Effector CD4-positive, alpha-beta T cell (primary cell): ENCODE measurements around the gene CDC42SE2.
"Not testable (repeated sequence)": the region's sequence is repeated elsewhere in the genome, so short reads cannot be mapped to it uniquely, and the experiment has no call there.

Source experiments
- DNase-seq: peaks from one replicate; pipeline ENCODE4 v3.0.0-alpha.2; 2020

Gene CDC42SE2

GRCh38 chr5:131369558-131369957 lies 105.7 kb downstream of the CDC42SE2 start:
- DNase-seq: no peak

DNA sequence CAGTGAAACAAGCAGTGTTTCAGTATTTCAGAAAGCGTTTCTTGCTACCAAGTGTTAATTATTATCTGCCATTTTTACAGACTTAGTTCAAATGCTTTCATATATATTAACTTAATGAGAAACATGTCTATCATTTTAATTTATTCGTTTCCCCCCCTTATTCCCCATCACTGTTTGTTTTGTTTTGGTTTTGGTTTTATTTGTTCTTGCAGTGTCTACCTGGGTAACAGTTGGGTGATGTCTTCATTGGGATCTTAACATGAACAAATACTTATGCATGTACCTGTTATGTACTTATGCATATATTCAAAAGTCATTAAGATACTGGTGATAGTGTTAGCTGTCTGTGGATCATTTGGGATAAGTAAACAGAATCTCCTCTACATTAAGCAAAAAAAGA lies 108.0 kb downstream of the CDC42SE2 start:
- no peak for DNase-seq

DNA sequence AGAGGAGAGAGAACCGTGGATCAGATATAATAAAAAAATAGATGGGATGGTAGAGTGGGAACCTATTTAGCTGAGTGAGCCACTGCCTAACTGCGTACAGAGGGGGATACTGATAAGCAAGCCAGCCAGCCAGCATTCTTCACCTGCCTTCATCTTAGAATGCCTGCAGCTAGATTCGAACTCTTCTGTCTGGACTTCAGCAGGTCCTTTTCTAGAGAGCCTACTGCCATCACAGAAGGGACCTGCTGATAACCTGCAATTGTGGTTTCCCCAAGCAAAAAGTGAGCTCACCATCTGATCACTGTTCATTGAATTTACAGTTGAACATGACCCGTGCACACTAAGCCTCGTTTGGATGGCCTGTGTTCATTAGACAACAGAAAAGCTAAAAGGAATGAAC lies 109.4 kb downstream of the CDC42SE2 start:
- no peak for DNase-seq

- DNase-seq: no peak
Observed at GRCh38 chr5:131375351-131375750, 111.5 kb downstream of the CDC42SE2 start.

DNA sequence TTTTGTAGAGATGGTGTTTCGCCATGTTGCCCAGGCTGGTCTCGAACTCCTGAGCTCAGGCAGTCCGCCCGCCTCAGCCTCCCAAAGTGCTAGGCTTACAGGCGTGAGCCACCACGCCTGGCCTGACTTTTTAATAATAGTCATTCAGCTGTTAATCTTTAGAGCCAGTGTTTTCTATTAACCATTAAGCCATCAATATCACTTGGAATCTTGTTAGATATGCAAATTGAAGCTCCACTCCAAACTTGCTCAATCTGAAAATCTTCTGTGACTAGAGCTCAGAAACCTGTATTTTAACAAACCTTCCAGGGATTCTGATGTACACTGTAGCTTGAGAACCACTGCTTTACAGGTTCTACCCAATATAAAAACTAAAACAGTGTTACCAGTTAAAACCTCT lies 113.5 kb downstream of the CDC42SE2 start:
- no peak for DNase-seq

GRCh38 chr5:131377785-131378325 lies 114.0 kb downstream of the CDC42SE2 start:
- no peak for DNase-seq

- no peak for DNase-seq
Observed at GRCh38 chr5:131378721-131379541, 115.1 kb downstream of the CDC42SE2 start.

GRCh38 chr5:131379723-131380122 lies 115.9 kb downstream of the CDC42SE2 start:
- DNase-seq: peak; percentile 64

DNA sequence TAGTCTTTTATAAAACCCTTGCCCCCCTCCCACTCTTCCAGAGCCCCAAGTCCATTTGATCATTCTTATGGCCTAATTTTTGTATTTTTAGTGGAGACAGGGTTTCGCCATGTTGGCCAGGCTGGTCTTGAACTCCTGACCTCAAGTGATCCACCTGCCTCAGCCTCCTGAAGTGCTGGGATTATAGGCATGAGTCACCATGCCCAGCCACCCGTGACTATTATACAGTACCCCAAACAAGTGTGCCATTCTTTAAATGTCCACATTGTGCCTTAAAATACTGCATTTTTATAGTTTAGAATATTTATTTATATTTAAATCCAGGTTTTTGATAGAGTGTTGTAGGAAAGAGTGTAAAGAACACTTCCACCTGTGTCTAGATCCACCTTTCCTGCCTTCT lies 116.4 kb downstream of the CDC42SE2 start:
- not testable (repeated sequence) for DNase-seq

DNA sequence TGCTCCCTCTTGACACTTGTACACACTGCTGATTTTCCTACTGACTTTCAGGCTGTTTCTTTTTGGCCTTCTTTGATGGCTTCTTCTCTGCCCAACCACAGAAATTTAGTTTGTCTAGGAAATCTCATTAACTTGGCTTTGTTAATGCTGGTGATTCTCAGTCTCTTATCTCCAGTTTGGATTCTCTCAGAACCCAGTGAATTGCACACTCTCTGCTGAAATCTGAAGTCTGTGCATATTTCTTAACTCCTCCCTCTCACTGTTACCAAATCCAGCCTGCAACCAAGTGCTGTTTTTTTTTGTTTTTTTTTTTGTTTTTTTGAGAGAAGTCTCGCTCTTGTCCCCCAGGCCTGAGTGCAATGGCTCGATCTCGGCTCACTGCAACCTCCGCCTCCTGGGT lies 117.2 kb downstream of the CDC42SE2 start:
- no peak for DNase-seq

GRCh38 chr5:131381777-131382176 lies 117.9 kb downstream of the CDC42SE2 start:
- no peak for DNase-seq

DNA sequence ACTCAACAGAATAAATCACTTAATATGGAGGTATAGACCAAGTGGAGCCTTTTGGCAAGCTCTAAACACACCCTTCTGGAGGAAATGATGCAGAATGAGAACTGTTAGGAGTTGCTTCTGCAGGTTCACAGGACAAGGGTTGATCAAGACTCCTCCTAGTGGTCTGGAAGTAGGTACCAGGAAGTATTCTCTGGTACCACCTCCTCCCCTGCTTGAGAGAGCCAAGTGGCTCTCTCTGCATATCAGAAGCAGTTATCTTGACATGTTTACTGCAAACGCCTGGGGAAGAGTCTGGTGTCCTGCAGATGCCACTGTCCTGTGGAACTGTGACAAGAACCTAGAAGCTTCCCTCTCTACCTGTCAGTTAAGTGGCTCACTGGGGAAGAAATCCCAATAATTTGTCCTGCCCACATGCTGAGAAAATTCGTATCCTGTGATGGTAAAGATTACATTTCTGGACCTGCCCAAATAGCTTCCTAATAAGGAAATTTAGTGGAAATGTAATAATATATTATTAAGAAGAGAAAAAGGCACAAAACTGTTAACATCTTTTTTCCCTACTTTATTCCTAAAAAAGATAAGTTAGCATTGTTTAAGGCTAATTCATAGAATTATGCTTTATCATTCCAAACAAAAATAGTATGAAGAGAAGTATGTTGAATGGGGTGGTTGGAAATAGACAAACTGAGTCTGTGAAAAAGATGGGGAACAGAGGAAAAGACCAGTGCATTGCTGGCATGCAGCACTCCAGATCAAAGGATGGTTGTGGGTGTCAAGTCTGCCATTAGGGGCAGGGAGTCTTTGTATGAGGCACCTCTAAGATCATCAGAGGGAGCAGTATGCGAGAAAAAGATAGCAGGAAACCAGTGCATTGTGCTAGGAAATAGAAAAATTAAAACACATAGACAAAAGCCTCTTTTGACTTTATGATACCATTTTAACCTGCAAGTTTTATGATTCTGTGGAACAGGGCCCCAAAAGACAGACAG lies 118.8 kb downstream of the CDC42SE2 start:
- DNase-seq: peak; percentile 31

GRCh38 chr5:131384173-131384572 lies 120.3 kb downstream of the CDC42SE2 start:
- no peak for DNase-seq

DNA sequence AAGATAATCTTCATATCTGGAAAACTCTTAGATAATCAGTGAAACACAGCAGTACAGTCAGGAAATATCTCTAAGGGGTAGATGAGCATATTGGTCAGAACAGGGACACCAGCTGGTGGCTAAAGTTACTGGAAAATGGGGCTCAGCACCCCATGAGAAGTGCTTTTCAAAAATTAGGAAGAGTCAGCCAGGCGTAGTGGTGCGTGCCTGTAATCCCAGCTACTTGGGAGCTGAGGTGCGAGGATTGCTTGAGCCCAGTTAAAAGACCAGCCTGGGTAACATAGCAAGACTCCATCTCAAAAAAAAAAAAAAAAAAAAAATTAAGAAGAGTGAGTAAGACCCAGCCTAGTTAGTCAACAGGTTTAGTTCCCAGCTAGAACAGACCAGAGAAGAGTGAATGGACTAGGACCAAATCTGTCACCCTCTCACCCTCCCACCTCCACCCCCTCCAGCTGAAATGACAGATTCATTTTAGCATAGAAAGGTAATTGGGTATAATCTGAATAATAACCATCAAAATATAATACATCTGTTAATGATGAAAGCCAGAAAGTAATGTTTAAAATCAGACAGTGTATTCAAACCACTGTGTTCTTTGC lies 120.9 kb downstream of the CDC42SE2 start:
- DNase-seq: no peak

GRCh38 chr5:131386124-131386523 lies 122.3 kb downstream of the CDC42SE2 start:
- no peak for DNase-seq

GRCh38 chr5:131386779-131387178 lies 122.9 kb downstream of the CDC42SE2 start:
- no peak for DNase-seq

GRCh38 chr5:131387255-131387654 lies 123.4 kb downstream of the CDC42SE2 start:
- DNase-seq: no peak

DNA sequence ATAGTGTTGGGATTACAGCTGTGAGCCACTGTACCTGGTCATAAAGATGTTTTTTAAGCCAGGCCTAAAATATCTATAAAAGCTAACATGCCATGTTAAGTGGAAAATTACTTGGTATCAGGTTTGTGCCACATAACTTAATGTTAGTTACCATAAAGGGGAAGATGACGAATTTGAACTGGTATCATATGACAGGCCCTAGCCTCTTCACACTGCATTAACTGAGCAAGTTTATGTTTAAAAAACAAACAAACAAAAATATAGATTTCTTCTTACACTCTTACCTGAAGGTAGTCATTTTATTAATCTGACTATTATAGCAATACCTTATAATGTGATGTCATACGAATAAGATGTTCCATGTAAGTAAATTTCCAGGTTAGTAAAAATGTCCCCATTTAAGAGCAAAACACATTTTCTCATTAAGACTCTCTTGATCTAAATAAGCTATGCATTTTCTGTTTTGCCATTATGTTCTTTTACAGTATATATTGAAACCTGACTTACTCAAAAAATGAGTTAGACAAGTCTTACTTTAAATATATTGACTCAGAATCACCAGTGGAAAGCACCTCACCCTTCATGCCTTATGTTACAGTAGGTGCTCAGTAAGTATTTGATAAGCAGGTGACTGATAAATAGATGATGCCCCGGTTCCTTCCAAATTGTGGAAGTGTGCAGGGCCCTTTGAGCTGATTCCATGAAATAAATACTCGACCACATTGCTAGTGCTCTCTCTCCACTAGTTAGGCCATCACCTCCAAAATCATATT lies 125.4 kb downstream of the CDC42SE2 start:
- no peak for DNase-seq

GRCh38 chr5:131389869-131390265 lies 126.0 kb downstream of the CDC42SE2 start:
- DNase-seq: no peak

- no peak for DNase-seq
Observed at GRCh38 chr5:131392466-131393095, 128.7 kb downstream of the CDC42SE2 start.

DNA sequence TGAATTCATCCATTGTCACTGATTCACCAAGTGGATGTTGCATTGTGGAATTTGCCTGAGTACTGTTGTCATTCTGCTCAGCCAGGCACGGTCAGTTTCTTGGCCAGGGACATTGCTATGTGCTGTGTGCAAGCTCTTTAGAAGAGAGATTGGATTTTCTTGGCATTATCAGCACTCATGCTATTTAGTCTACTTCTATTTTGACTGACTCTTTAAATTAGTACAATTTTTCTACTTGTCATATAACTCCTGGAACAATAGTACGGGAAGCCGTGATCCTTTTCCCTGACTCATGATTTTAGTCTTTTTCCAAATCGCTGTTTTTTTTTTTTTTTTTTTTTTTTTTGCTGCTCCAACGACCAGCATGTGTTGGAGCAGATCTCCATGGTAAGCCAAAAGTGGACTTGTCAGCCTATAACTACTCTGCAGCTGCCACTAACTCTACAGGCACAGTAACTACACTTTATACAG lies 129.7 kb downstream of the CDC42SE2 start:
- no peak for DNase-seq
